K562 (cell line): ENCODE measurements around the gene OPTN. TPM values are rescaled to one million over a fixed set of nuclear protein-coding genes. Genes with fewer than 3 reads are reported as not detected.

Experiments used
- E2F3 ChIP-seq: fragments of 250-450 bp; sonication (Bioruptor Pico); IDR thresholded peaks from 2 replicates; pipeline ENCODE4 v1.4.0; 2020; ENCODE audit warnings: mild to moderate bottlenecking
- FOXA3 ChIP-seq, 2 experiments: fragments of 450-650 bp in 1 of 2; sonication (generic) in 1 of 2; formaldehyde crosslinking; IDR thresholded peaks in 1 of 2; conservative IDR thresholded peaks in 1 of 2; 2 replicates each; pipeline versions ENCODE4 v1.4.0 to v1.8.0; 2020 to 2022; ENCODE audit warnings: mild to moderate bottlenecking in 2 of 2, missing genetic modification reagents in 1 of 2
- HIVEP1 ChIP-seq: fragments of 250-450 bp; sonication (Bioruptor Pico); IDR thresholded peaks from 2 replicates; pipeline ENCODE4 v1.4.0; 2020; ENCODE audit warnings: mild to moderate bottlenecking
- IRF1 ChIP-seq: sonication (generic); formaldehyde crosslinking; IDR thresholded peaks from 2 replicates; pipeline ENCODE4 v1.8.0; 2022; ENCODE audit warnings: missing genetic modification reagents, mild to moderate bottlenecking, borderline replicate concordance
- KLF1 ChIP-seq: fragments of 450-650 bp; IDR thresholded peaks from 2 replicates; pipeline ENCODE4 v1.6.1; 2016; ENCODE audit warnings: missing genetic modification characterization, missing compliant biosample characterization
- NFYB ChIP-seq: IDR thresholded peaks from 2 replicates; pipeline ENCODE4 v1.6.1; 2011; ENCODE audit warnings: mild to moderate bottlenecking, moderate library complexity; ENCODE audit not compliant: insufficient read length; ENCODE audit errors: extremely low read depth
- POLR2G ChIP-seq: fragments of 200-400 bp; formaldehyde crosslinking; IDR thresholded peaks from 2 replicates; pipeline ENCODE4 v1.6.1; 2017; ENCODE audit warnings: low read depth, mild to moderate bottlenecking, antibody characterized with exemption, low read length, moderate library complexity
- PRPF4 ChIP-seq: fragments of 200-400 bp; formaldehyde crosslinking; IDR thresholded peaks from one replicate; pipeline ENCODE4 v1.6.1; 2017; ENCODE audit warnings: low read length, low read depth, mild to moderate bottlenecking; ENCODE audit not compliant: insufficient read depth, poor library complexity, severe bottlenecking
- RAD21 ChIP-seq, 2 experiments: fragments of 250-450 bp in 1 of 2; fragments of 450-650 bp in 1 of 2; sonication (Bioruptor Pico) in 1 of 2; formaldehyde crosslinking in 1 of 2; IDR thresholded peaks in 1 of 2; conservative IDR thresholded peaks in 1 of 2; 2 replicates each; pipeline versions ENCODE4 v1.4.0 to v1.8.0; 2020 to 2022; ENCODE audit warnings: mild to moderate bottlenecking in 2 of 2, moderate library complexity in 1 of 2
- SMAD1 ChIP-seq: fragments of 150-350 bp; IDR thresholded peaks from 2 replicates; pipeline ENCODE4 v1.6.1; 2014; ENCODE audit warnings: low read length, low read depth; ENCODE audit not compliant: partially characterized antibody
- YY1 ChIP-seq, 3 experiments: IDR thresholded peaks; 2 replicates each; pipeline ENCODE4 v1.6.1; 2011; ENCODE audit warnings: low read length in 2 of 3, mild to moderate bottlenecking in 2 of 3, moderate library complexity in 2 of 3, borderline replicate concordance in 1 of 3, control low read depth in 1 of 3, low read depth in 1 of 3; ENCODE audit not compliant: insufficient read depth in 3 of 3, insufficient replicate concordance in 2 of 3, control insufficient read depth in 1 of 3, insufficient read length in 1 of 3; ENCODE audit errors: extremely low read depth in 1 of 3
- ZC3H8 ChIP-seq: fragments of 450-650 bp; IDR thresholded peaks from 2 replicates; pipeline ENCODE4 v1.6.1; 2017
- ZNF174 ChIP-seq: fragments of 250-450 bp; sonication (Bioruptor Pico); IDR thresholded peaks from 2 replicates; pipeline ENCODE4 v1.4.0; 2020; ENCODE audit warnings: mild to moderate bottlenecking
- ZNF511 ChIP-seq: sonication (generic); formaldehyde crosslinking; IDR thresholded peaks from 2 replicates; pipeline ENCODE4 v1.8.0; 2022; ENCODE audit warnings: mild to moderate bottlenecking, missing genetic modification reagents
- ZNF699 ChIP-seq: fragments of 250-450 bp; sonication (Bioruptor Pico); IDR thresholded peaks from 2 replicates; pipeline ENCODE4 v1.8.0; 2021; ENCODE audit warnings: mild to moderate bottlenecking, moderate library complexity; ENCODE audit not compliant: insufficient replicate concordance
- ZNF707 ChIP-seq: fragments of 250-450 bp; sonication (Bioruptor Pico); conservative IDR thresholded peaks from 2 replicates; pipeline ENCODE4 v1.8.0; 2022; ENCODE audit warnings: inconsistent platforms, mild to moderate bottlenecking, moderate library complexity
- polyA plus RNA-seq, 8 experiments: library from polyadenylated mRNA; depleted of rRNA in 4 of 8; stranded (reverse) in 5 of 8; unstranded in 3 of 8; fragments of >200 nt; fragmentation: Nextera tagmentation in 2 of 8; fragmentation: Illumina TruSeq in 1 of 8; extraction: Ambion mirVana in 2 of 8; extraction: Trizol in 1 of 8; gene quantifications; 2 replicates each; pipeline versions ENCODE4 v1.2.1 to v1.2.3, GENCODE V29; 2011 to 2014; ENCODE audit warnings: inconsistent platforms in 1 of 8, missing spikeins in 1 of 8
- total RNA-seq, 7 experiments: library from RNA; depleted of rRNA in 6 of 7; stranded (reverse); fragments of >200 nt in 6 of 7; fragmentation: Illumina TruSeq in 2 of 7; extraction: Trizol in 2 of 7; gene quantifications; 2 replicates each; pipeline versions ENCODE4 v1.2.1 to v1.2.3, GENCODE V29; 2011 to 2021; ENCODE audit warnings: low replicate concordance in 1 of 7
- TF ChIP-seq, protein P1 (sequence below): fragments of 450-650 bp; formaldehyde crosslinking; conservative IDR thresholded peaks from 2 replicates; pipeline ENCODE4 v1.4.0; 2022; ENCODE audit warnings: mild to moderate bottlenecking, missing genetic modification characterization
- TF ChIP-seq, protein P2 (sequence below): sonication (generic); IDR thresholded peaks from 2 replicates; pipeline ENCODE4 v1.6.1; 2016

Gene OPTN
- total and polyA plus RNA-seq, 9 of the 15 experiments (the other 6 are each of a cell fraction or from before 2014, with no cell fraction given): 2.2 to 6.8 (median 5.0) TPM

DNA sequence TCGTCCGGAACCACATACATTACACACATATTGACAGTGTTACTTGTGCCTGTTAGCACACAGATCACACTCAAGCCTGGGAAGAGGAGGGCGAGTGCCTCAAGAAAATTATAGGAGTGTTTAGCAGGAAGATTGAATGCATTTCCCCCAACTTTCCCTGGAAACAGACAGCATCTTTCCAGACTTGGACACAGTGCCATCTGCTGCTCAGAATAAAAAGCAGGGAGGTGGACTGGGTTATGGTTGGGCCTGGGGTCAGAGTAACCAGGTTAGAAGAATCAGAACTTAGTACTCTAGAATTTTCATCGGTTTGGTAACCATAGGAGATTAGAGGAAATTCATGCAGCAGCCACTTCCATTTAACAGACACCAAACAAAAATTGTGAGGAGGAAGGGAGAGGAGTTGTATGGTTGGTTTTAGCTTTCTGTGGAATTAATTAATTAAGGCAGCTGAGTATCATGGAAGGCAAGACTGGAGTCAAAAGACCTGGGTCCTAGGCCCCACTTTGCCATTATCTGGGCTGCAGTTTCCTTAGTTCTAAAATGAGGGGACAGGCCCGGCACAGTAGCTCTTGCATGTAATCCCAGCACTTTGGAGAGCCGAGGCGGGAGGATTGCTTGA, 43.4 kb upstream of the OPTN start (continued):
- TF ChIP-seq YY1 (IDR thresholded peaks at IDR 0.05; ENCODE audit: borderline replicate concordance in 1 of 3, control insufficient read depth in 1 of 3, extremely low read depth in 1 of 3, insufficient read depth in 3 of 3, insufficient read length in 1 of 3, insufficient replicate concordance in 2 of 3, low read depth in 1 of 3, low read length in 2 of 3) (no peak), RAD21 (CRISPR knock-in tag; conservative IDR thresholded peaks at IDR 0.05 in 1 of 2, IDR thresholded peaks at IDR 0.05 in 1 of 2) (peak; percentile 8 to 56; a peak in 2 of 4 replicates), KLF1 (tag) (no peak), ZNF511 (CRISPR knock-in tag) (no peak), ZNF699 (CRISPR knock-in tag) (no peak), E2F3 (CRISPR knock-in tag) (no peak), HIVEP1 (no peak), NFYB (no peak), SMAD1 (no peak), PRPF4 (no peak), IRF1 (no peak), FOXA3 (CRISPR knock-in tag; conservative IDR thresholded peaks at IDR 0.05 in 1 of 2, IDR thresholded peaks at IDR 0.05 in 1 of 2) (no peak), POLR2G (no peak), ZNF174 (CRISPR knock-in tag) (no peak), ZC3H8 (no peak), ZNF707 (no peak)
- TF ChIP-seq, protein P1, sequence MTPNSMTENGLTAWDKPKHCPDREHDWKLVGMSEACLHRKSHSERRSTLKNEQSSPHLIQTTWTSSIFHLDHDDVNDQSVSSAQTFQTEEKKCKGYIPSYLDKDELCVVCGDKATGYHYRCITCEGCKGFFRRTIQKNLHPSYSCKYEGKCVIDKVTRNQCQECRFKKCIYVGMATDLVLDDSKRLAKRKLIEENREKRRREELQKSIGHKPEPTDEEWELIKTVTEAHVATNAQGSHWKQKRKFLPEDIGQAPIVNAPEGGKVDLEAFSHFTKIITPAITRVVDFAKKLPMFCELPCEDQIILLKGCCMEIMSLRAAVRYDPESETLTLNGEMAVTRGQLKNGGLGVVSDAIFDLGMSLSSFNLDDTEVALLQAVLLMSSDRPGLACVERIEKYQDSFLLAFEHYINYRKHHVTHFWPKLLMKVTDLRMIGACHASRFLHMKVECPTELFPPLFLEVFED (CRISPR knock-in tag): no peak
- TF ChIP-seq, protein P2, sequence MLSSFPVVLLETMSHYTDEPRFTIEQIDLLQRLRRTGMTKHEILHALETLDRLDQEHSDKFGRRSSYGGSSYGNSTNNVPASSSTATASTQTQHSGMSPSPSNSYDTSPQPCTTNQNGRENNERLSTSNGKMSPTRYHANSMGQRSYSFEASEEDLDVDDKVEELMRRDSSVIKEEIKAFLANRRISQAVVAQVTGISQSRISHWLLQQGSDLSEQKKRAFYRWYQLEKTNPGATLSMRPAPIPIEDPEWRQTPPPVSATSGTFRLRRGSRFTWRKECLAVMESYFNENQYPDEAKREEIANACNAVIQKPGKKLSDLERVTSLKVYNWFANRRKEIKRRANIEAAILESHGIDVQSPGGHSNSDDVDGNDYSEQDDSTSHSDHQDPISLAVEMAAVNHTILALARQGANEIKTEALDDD: 0 out of 2 replicates have a peak, but pooled peaks have one; percentile 38
